B cell (primary cell): ENCODE results near the gene FBXO10. TPM values are rescaled to one million over a fixed set of nuclear protein-coding genes. Genes with fewer than 3 reads are reported as not detected.
A peak's percentile ranks its signal among the peaks of the same experiment; 100 is the strongest.

Experiments used
- ATAC-seq: fragments of 200-7000 bp; cut with Tn5 transposase; one replicate; pipeline ENCODE4 v1.10.0; 2021; ENCODE audit warnings: low read depth, mild to moderate bottlenecking, moderate number of reproducible peaks, moderate library complexity
- CTCF ChIA-PET: fragments of 350-600 bp; sonication (Branson Sonifier 250); formaldehyde crosslinking; loops from one replicate; lab custom pipeline; 2021; ENCODE audit warnings: antibody characterized with exemption, inconsistent platforms; lab: Charles Lee
- POLR2A ChIA-PET: fragments of 350-600 bp; sonication (Branson Sonifier 250); formaldehyde crosslinking; loops from one replicate; lab custom pipeline; 2021; ENCODE audit warnings: antibody characterized with exemption; lab: Charles Lee
- DNase-seq: peaks from one replicate; pipeline ENCODE4 v3.0.0; 2013
- H2AFZ ChIP-seq: 2 replicates; pipeline ENCODE4 v1.6.1; 2012; ENCODE audit warnings: mild to moderate bottlenecking, low read depth, low read length; ENCODE audit not compliant: insufficient read depth, poor library complexity, severe bottlenecking
- H3K27ac ChIP-seq, 2 donors: 1 replicate in 1 of 2; 2 replicates in 1 of 2; pipeline ENCODE4 v1.5.1; 2012 to 2013; ENCODE audit warnings: low read length in 2 of 2, mild to moderate bottlenecking in 2 of 2, moderate library complexity in 1 of 2
- H3K27me3 ChIP-seq, 4 experiments: fragments of 200-600 bp in 1 of 4; sonication (generic) in 1 of 4; replicated peaks in 1 of 4; 1 replicate in 2 of 4; 2 replicates in 2 of 4; pipeline versions ENCODE4 v1.6.1 to v1.7.0; 2013 to 2016; ENCODE audit warnings: low read length in 3 of 4, mild to moderate bottlenecking in 2 of 4, mixed read lengths in 1 of 4, moderate library complexity in 1 of 4; ENCODE audit not compliant: insufficient read depth in 4 of 4, control insufficient read depth in 3 of 4; ENCODE audit errors: control extremely low read depth in 1 of 4
- H3K36me3 ChIP-seq, 2 experiments: replicated peaks in 1 of 2; 1 replicate in 1 of 2; 2 replicates in 1 of 2; pipeline versions ENCODE4 v1.6.1 to v1.7.1; 2013; ENCODE audit warnings: low read length in 1 of 2; ENCODE audit not compliant: insufficient read depth in 2 of 2, control insufficient read depth in 1 of 2; ENCODE audit errors: control extremely low read depth in 1 of 2, extremely low read depth in 1 of 2
- H3K4me1 ChIP-seq, 2 donors: fragments of 200-600 bp in 1 of 2; sonication (generic) in 1 of 2; 1 replicate in 1 of 2; 2 replicates in 1 of 2; pipeline versions ENCODE4 v1.5.1 to v1.6.1; 2013 to 2017; ENCODE audit warnings: low read length in 2 of 2; ENCODE audit not compliant: control insufficient read depth in 2 of 2, insufficient read depth in 2 of 2
- H3K4me2 ChIP-seq: replicated peaks from 2 replicates; pipeline ENCODE3; 2012; ENCODE audit warnings: mild to moderate bottlenecking, low read depth, low read length; ENCODE audit not compliant: poor library complexity, severe bottlenecking
- H3K4me3 ChIP-seq, 5 experiments: fragments of 200-600 bp in 1 of 5; sonication (generic) in 1 of 5; 1 replicate in 3 of 5; 2 replicates in 2 of 5; pipeline versions ENCODE4 v1.5.1 to v1.7.0; 2011 to 2016; ENCODE audit warnings: low read length in 4 of 5, mild to moderate bottlenecking in 4 of 5, low read depth in 2 of 5, control low read depth in 1 of 5, moderate library complexity in 1 of 5; ENCODE audit not compliant: insufficient read depth in 1 of 5; ENCODE audit errors: control extremely low read depth in 1 of 5, extremely low read depth in 1 of 5
- H3K79me2 ChIP-seq: fragments of 200-600 bp; sonication (generic); one replicate; pipeline ENCODE4 v1.6.0; 2016; ENCODE audit warnings: low read length; ENCODE audit not compliant: control insufficient read depth, insufficient read depth
- H3K9ac ChIP-seq: fragments of 200-600 bp; sonication (generic); 2 replicates; pipeline ENCODE4 v1.6.1; 2017; ENCODE audit warnings: mild to moderate bottlenecking, low read length, moderate library complexity
- H3K9me3 ChIP-seq, 3 donors: one replicate each; pipeline versions ENCODE4 v1.6.1 to v1.7.1; 2013; ENCODE audit warnings: low read length in 2 of 3; ENCODE audit not compliant: control insufficient read depth in 2 of 3, insufficient read depth in 1 of 3; ENCODE audit errors: control extremely low read depth in 1 of 3
- H4K20me1 ChIP-seq: 2 replicates; pipeline ENCODE4 v1.6.0; 2012; ENCODE audit warnings: mild to moderate bottlenecking, low read length; ENCODE audit not compliant: insufficient read depth, control insufficient read depth, poor library complexity, severe bottlenecking
- H3K27ac Mint-ChIP-seq: one replicate; pipeline ENCODE4 v1.8.0; 2021; ENCODE audit warnings: mixed read lengths
- H3K27me3 Mint-ChIP-seq: one replicate; pipeline ENCODE4 v1.8.0; 2021; ENCODE audit warnings: mixed read lengths
- H3K4me1 Mint-ChIP-seq: one replicate; pipeline ENCODE4 v1.8.0; 2021; ENCODE audit warnings: mixed read lengths
- H3K4me3 Mint-ChIP-seq: one replicate; pipeline ENCODE4 v1.8.0; 2021; ENCODE audit warnings: mixed read lengths
- H3K9me3 Mint-ChIP-seq: one replicate; pipeline ENCODE4 v1.8.0; 2022; ENCODE audit warnings: mixed read lengths; ENCODE audit not compliant: insufficient read depth
- CTCF ChIP-seq: fragments of 200-600 bp; IDR thresholded peaks from one replicate; pipeline ENCODE4 v1.8.0; 2022; ENCODE audit warnings: antibody characterized with exemption, mild to moderate bottlenecking
- EZH2 ChIP-seq: IDR thresholded peaks from 2 replicates; pipeline ENCODE4 v1.6.1; 2012; ENCODE audit warnings: borderline replicate concordance, low read depth, mild to moderate bottlenecking, moderate library complexity, low read length; ENCODE audit not compliant: insufficient read depth, poor library complexity, severe bottlenecking
- WGBS: methylation state at CpG from one replicate; pipeline ENCODE4 v1.1.5; 2013; ENCODE audit warnings: missing lambda C conversion rate; ENCODE audit not compliant: insufficient coverage; 5-methylcytosine and 5-hydroxymethylcytosine counted together
- intact Hi-C: fragments of 100-400 bp; cut with micrococcal nuclease; formaldehyde crosslinking; loops from one replicate; pipeline ENCODE4 v1.10.0; 2022
- polyA plus RNA-seq: library from polyadenylated mRNA; depleted of rRNA; stranded (reverse); fragments of >200 nt; gene quantifications from 2 replicates; pipeline ENCODE4 v1.2.3, GENCODE V29; 2012
- total RNA-seq, 2 donors: library from RNA; stranded (reverse); fragments of 120-200 nt in 1 of 2; gene quantifications; 1 replicate in 1 of 2; 2 replicates in 1 of 2; pipeline versions ENCODE4 v1.2.3 to v1.2.4, GENCODE V29; 2013 to 2022

Gene FBXO10
- total and polyA plus RNA-seq, 2 donors (not counting 1 experiment from before 2014, with no cell fraction given): 18.6 to 67.3 TPM

- Histone ChIP-seq H3K9me3 (no peaks in the 10 kb centered on the region), H3K36me3 (peaks cover 5 to 30% of the 10 kb centered on the region in 2 experiments), H2AFZ (no peak overlapping the region), H4K20me1 (no peaks in the 10 kb centered on the region), H3K79me2 (no peaks in the 10 kb centered on the region), H3K27ac (no peak overlapping the region), H3K4me3 (no peak overlapping the region), H3K27me3 (no peaks in the 10 kb centered on the region), H3K4me1 (peaks cover 0 to 21% of the 10 kb centered on the region in 2 donors), H3K4me2 (no peak overlapping the region), H3K9ac (no peak overlapping the region)
- DNase-seq (no peak), ATAC-seq (no peak)
- no peak for TF ChIP-seq EZH2
- no peak for TF ChIP-seq CTCF
- intact Hi-C loops: no loop called here
- ChIA-PET CTCF (no interaction called here), POLR2A (interaction anchor here (0.7 kb wide), 1 partner anchor 42 kb away, joined by 3 read pairs; no protein-coding TSS in a partner anchor)
- Mint-ChIP-seq H3K4me3 (no peak overlapping the region), H3K9me3 (peaks cover 2% of the 10 kb centered on the region), H3K27ac (peak overlapping the region; percentile 17), H3K4me1 (peaks cover 29% of the 10 kb centered on the region), H3K27me3 (no peaks in the 10 kb centered on the region)
- WGBS: 99% methylated on average over 10 of the region's 10 CpGs
Measured at GRCh38 chr9:37534901-37535300, 41.3 kb downstream of the FBXO10 start.

- Mint-ChIP-seq H3K4me3 (no peak overlapping the region), H3K9me3 (no peaks in the 10 kb centered on the region), H3K27me3 (no peaks in the 10 kb centered on the region), H3K27ac (peak overlapping the region; percentile 17), H3K4me1 (peaks cover 27% of the 10 kb centered on the region)
- Histone ChIP-seq H3K9me3 (no peaks in the 10 kb centered on the region), H3K79me2 (no peaks in the 10 kb centered on the region), H3K36me3 (peaks cover 5 to 30% of the 10 kb centered on the region in 2 experiments), H3K4me2 (no peak overlapping the region), H4K20me1 (no peaks in the 10 kb centered on the region), H3K9ac (no peak overlapping the region), H3K27ac (no peak overlapping the region), H3K27me3 (no peaks in the 10 kb centered on the region), H3K4me3 (no peak overlapping the region), H3K4me1 (peaks cover 0 to 20% of the 10 kb centered on the region in 2 donors), H2AFZ (no peak overlapping the region)
- ATAC-seq (no peak), DNase-seq (no peak)
- TF ChIP-seq EZH2: no peak
- no peak for TF ChIP-seq CTCF
- POLR2A ChIA-PET: interaction anchor here (0.7 kb wide), 1 partner anchor 42 kb away, joined by 3 read pairs; no protein-coding TSS in a partner anchor
- CTCF ChIA-PET: no interaction called here
- intact Hi-C loops: no loop called here
- WGBS: 97% methylated on average over 3 of the region's 7 CpGs
Measured at GRCh38 chr9:37534412-37534811, 41.8 kb downstream of the FBXO10 start.
